Measurements from ENCODE around the gene ITPK1. TPM values are rescaled to one million over a fixed set of nuclear protein-coding genes. Genes with fewer than 3 reads are reported as not detected.
A peak's percentile ranks its signal among the peaks of the same experiment; 100 is the strongest.

The ITPK1 gene
- total RNA-seq, 4 donors from 2014 or later: 43.9 to 56.1 (median 44.5) TPM

DNA sequence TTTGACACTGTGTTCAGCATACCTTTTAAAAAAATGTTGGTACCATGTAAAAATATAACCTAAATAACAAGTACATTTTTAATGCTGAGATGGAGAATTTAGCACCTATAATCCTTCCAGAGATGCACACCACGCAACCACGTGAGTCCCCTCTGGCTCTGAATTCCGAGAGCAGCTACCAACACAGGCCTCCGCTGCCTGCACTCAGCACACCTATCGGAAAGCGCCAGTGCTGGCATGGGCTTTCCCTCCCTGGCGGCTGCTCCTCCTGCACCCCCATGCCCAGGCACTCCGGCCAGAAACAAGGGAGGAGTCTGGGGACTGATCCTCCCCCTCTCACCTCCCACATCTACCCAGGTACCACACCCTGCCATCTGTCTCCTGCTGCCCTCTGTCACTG, 47.0 kb downstream of the ITPK1 start:
- no peak for TF ChIP-seq POLR2A (IDR thresholded peaks at IDR 0.05)
- TF ChIP-seq, protein P1, sequence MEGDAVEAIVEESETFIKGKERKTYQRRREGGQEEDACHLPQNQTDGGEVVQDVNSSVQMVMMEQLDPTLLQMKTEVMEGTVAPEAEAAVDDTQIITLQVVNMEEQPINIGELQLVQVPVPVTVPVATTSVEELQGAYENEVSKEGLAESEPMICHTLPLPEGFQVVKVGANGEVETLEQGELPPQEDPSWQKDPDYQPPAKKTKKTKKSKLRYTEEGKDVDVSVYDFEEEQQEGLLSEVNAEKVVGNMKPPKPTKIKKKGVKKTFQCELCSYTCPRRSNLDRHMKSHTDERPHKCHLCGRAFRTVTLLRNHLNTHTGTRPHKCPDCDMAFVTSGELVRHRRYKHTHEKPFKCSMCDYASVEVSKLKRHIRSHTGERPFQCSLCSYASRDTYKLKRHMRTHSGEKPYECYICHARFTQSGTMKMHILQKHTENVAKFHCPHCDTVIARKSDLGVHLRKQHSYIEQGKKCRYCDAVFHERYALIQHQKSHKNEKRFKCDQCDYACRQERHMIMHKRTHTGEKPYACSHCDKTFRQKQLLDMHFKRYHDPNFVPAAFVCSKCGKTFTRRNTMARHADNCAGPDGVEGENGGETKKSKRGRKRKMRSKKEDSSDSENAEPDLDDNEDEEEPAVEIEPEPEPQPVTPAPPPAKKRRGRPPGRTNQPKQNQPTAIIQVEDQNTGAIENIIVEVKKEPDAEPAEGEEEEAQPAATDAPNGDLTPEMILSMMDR (IDR thresholded peaks at IDR 0.05): no peak
- no peak overlapping the region for H3K27ac ChIP-seq
- no peak overlapping the region for H3K4me3 ChIP-seq (replicated peaks in 1 of 3)
- peaks cover 22 to 47% of the 10 kb centered on the region in 2 donors for H3K4me1 ChIP-seq
- WGBS, 2 donors: 84 to 95% methylated on average over 8 of the region's 8 CpGs
- intact Hi-C loops (cut with DNase I): no loop called here
- H3K27me3 ChIP-seq: no peaks in the 10 kb centered on the region
- no peaks in the 10 kb centered on the region for H3K9me3 ChIP-seq
- H3K36me3 ChIP-seq: no peaks in the 10 kb centered on the region
- DNase-seq: no peak

DNA sequence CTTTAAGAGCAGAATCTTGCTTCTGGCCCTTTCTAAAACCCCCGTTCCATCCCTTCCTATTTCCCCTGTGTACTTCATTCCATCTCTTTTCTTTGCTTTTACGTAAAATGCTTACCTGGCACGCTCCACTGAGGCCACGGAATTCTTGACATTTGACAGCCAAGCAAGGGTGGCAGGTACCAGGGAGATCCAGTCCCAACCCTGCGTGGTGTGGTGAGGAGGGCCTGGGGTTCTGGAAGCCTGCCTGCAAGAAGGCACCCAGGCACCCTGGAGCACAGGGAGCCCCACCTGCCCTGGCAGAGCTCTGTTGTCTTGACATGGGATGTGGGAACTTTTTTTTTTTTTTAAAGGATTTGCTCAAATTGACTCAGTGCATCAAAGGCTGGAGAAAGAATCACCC, 48.6 kb downstream of the ITPK1 start:
- no peaks in the 10 kb centered on the region for H3K36me3 ChIP-seq
- H3K27ac ChIP-seq: peak overlapping the region; percentile 73 to 90 (median 81)
- no peak overlapping the region for H3K4me3 ChIP-seq (replicated peaks in 1 of 3)
- WGBS, 2 donors: 30 to 33% methylated on average over 5 of the region's 5 CpGs
- intact Hi-C loops (cut with DNase I): no loop called here
- DNase-seq: peak; percentile 88 to 93
- H3K4me1 ChIP-seq: peaks cover 22 to 53% of the 10 kb centered on the region in 2 donors
- no peaks in the 10 kb centered on the region for H3K9me3 ChIP-seq
- TF ChIP-seq POLR2A (IDR thresholded peaks at IDR 0.05): no peak
- TF ChIP-seq, protein P1 (IDR thresholded peaks at IDR 0.05): no peak
- no peaks in the 10 kb centered on the region for H3K27me3 ChIP-seq

DNA sequence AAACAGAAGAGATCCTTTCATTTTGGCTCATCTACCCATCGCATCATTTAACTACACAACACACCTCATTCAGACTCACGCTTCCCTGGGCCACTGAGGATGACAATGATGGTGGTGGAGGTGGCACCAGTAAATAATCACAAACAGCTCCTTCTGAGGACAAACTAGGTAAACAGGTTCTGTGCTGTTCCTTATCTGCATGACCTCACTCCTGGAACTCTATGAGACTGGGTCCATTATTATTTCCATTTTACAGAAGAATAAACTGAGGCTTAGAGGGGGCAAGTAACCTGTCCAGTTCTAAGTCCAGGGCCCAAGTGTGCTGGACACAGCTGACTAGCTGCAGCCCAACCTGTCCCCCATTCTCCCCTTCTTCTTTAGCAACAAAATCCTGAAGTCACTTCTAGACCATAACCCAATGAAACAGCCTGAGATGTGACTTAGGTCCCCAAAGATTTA, 50.4 kb downstream of the ITPK1 start:
- Histone ChIP-seq H3K36me3 (no peaks in the 10 kb centered on the region), H3K4me1 (peaks cover 35 to 71% of the 10 kb centered on the region in 2 donors), H3K9me3 (no peaks in the 10 kb centered on the region), H3K4me3 (replicated peaks in 1 of 3) (no peak overlapping the region), H3K27me3 (no peaks in the 10 kb centered on the region), H3K27ac (peak overlapping the region; percentile 73 to 90 (median 81))
- TF ChIP-seq, protein P1 (IDR thresholded peaks at IDR 0.05): no peak
- no peak for TF ChIP-seq POLR2A (IDR thresholded peaks at IDR 0.05)
- WGBS, 2 donors: 87 to 88% methylated on average over 2 of the region's 2 CpGs
- intact Hi-C loops (cut with DNase I): no loop called here
- DNase-seq: no peak

DNA sequence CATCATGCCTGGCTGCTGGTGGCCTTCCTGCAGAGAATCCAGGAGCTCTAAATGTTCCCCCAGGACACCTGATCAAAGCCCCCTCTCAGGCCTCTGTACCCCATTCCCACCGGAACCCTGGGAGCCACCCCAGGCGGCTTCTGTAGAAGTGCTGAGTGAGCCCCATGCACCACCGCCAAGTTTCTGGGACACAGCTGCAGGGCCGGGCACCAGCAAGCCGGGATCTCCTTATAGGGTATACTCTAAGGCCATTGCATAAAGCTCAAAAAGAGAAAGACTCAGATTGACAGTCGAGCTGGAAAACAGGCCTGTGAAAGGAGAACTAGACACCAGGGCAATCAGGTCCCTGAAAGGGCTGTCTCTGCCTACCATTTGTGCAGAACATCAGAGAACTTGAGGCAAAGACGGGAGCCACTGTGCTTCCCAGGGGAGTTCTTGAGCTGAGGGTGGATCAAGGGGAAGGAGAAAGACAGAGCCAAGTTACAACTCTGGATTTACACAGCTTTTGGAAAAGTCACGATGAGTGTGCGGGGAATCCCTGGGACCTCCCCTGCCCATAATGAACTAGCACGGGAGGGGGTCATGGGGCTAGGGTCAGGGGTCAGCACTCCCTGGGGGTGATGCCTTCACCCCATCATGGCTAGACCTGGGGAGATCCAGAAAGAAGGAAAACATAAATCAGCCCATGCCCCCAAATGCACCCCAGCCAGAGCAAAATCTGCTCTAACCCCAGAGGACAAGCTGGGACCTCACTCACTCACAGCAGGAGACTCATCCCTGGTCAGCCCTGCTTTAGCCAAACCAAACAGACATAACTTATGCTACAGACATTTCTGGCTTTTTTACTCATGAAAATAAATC, 51.1 kb downstream of the ITPK1 start:
- WGBS, 2 donors: 83 to 85% methylated on average over 10 of the region's 10 CpGs
- no peaks in the 10 kb centered on the region for H3K36me3 ChIP-seq
- peak overlapping the region; percentile 15 to 81 (median 73) for H3K27ac ChIP-seq
- H3K4me3 ChIP-seq (replicated peaks in 1 of 3): no peak overlapping the region
- DNase-seq: no peak
- no peaks in the 10 kb centered on the region for H3K9me3 ChIP-seq
- intact Hi-C loops (cut with DNase I): no loop called here
- H3K27me3 ChIP-seq: no peaks in the 10 kb centered on the region
- no peak for TF ChIP-seq POLR2A (IDR thresholded peaks at IDR 0.05)
- TF ChIP-seq, protein P1 (IDR thresholded peaks at IDR 0.05): no peak
- peaks cover 42 to 77% of the 10 kb centered on the region in 2 donors for H3K4me1 ChIP-seq

DNA sequence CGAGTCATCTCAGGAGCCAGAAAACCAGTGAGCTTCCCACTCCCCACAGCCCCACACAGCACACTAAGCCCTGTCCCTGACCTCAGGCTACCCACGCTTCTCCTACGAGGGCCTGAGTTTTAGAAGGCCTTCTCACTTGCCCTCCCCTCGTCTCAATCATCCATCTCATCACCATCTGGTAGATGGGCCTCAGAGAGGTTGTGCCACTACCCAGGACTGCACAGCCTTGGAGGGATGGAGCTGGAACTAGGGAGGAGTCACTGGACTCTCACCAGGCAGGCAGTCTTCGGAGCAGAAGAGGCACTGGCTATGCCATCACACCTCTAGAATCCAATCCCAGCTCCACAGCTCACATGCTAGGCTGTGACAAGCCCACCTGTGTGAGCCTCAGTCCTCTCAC, 52.3 kb downstream of the ITPK1 start:
- TF ChIP-seq POLR2A (IDR thresholded peaks at IDR 0.05): no peak
- TF ChIP-seq, protein P1 (IDR thresholded peaks at IDR 0.05): no peak
- H3K9me3 ChIP-seq: no peaks in the 10 kb centered on the region
- no peaks in the 10 kb centered on the region for H3K36me3 ChIP-seq
- DNase-seq: no peak
- no peak overlapping the region for H3K4me3 ChIP-seq (replicated peaks in 1 of 3)
- H3K4me1 ChIP-seq: peaks cover 42 to 78% of the 10 kb centered on the region in 2 donors
- no peaks in the 10 kb centered on the region for H3K27me3 ChIP-seq
- 100% methylated on average over 2 to 5 of the region's 5 CpGs for WGBS, 2 donors
- intact Hi-C loops (cut with DNase I): no loop called here
- H3K27ac ChIP-seq: peak overlapping the region in 2 of 3 donors; percentile 0 to 4

Data from thyroid gland (tissue), 4 donors.